Measurements from ENCODE around the gene NIPSNAP2.

GRCh38 chr7:55962014-55962413 lies 2.4 kb upstream of the NIPSNAP2 start:
- TF ChIP-seq CTCF (conservative IDR thresholded peaks at IDR 0.05; ENCODE audit: low read length) (no peak), EZH2phosphoT487 (IDR thresholded peaks at IDR 0.05; ENCODE audit: borderline replicate concordance, low read depth, low read length) (no peak)
